HFFc6 (cell line): ENCODE measurements around the gene DUSP19. TPM values are rescaled to one million over a fixed set of nuclear protein-coding genes. Genes with fewer than 3 reads are reported as not detected.

Source experiments
- DNase-seq: peaks from one replicate; pipeline ENCODE4 v3.0.0-alpha.2; 2018
- H3K27ac Mint-ChIP-seq: 2 replicates; pipeline ENCODE4 v1.8.0; 2020; ENCODE audit warnings: mild to moderate bottlenecking, mixed read lengths
- H3K27me3 Mint-ChIP-seq: 2 replicates; pipeline ENCODE4 v1.8.0; 2021; ENCODE audit warnings: mild to moderate bottlenecking, moderate library complexity, mixed read lengths; ENCODE audit not compliant: insufficient read depth
- H3K36me3 Mint-ChIP-seq: 2 replicates; pipeline ENCODE4 v1.8.0; 2021; ENCODE audit warnings: low read depth, mixed read lengths
- H3K4me1 Mint-ChIP-seq: 2 replicates; pipeline ENCODE4 v1.8.0; 2020; ENCODE audit warnings: low read depth, mixed read lengths
- H3K4me3 Mint-ChIP-seq: 2 replicates; pipeline ENCODE4 v1.8.0; 2020; ENCODE audit warnings: mild to moderate bottlenecking, moderate library complexity, mixed read lengths
- H3K9me3 Mint-ChIP-seq: 2 replicates; pipeline ENCODE4 v1.8.0; 2020; ENCODE audit warnings: mild to moderate bottlenecking, mixed read lengths
- total RNA-seq, 6 experiments: library from RNA; stranded (reverse); fragmentation: NEBNext Ultra II Directional; extraction: Animal tissue kit (Norgen Biotek cat#: 25700); gene quantifications; 2 replicates in 1 of 6; 3 replicates in 5 of 6; pipeline ENCODE4 v1.2.3, GENCODE V29; 2021
- TF ChIP-seq, protein P1 (sequence below): fragments of 200-600 bp; sonication (generic); IDR thresholded peaks from 2 replicates; pipeline ENCODE4 v1.5.0; 2021; ENCODE audit warnings: antibody characterized with exemption, mild to moderate bottlenecking

The DUSP19 gene
- total RNA-seq, 6 experiments from 2014 or later: 2.5 to 2.8 (median 2.7) TPM

DNA sequence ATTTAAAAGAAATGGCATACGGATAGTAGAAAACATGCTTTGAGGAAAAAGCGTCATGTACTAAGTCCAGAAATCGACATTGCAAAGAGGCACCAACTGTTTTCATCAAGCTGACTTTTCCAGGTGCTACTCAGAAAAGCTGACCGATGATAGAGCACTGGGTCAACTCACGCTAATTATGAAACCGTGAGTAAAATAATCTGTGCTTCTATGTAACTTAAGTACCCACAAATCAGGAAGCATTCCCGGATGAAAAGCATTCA, 45.3 kb downstream of the DUSP19 start:
- H3K9me3 Mint-ChIP-seq: no peaks in the 10 kb centered on the region
- no peaks in the 10 kb centered on the region; the same call in 1 of the 2 replicates for H3K36me3 Mint-ChIP-seq
- TF ChIP-seq, protein P1, sequence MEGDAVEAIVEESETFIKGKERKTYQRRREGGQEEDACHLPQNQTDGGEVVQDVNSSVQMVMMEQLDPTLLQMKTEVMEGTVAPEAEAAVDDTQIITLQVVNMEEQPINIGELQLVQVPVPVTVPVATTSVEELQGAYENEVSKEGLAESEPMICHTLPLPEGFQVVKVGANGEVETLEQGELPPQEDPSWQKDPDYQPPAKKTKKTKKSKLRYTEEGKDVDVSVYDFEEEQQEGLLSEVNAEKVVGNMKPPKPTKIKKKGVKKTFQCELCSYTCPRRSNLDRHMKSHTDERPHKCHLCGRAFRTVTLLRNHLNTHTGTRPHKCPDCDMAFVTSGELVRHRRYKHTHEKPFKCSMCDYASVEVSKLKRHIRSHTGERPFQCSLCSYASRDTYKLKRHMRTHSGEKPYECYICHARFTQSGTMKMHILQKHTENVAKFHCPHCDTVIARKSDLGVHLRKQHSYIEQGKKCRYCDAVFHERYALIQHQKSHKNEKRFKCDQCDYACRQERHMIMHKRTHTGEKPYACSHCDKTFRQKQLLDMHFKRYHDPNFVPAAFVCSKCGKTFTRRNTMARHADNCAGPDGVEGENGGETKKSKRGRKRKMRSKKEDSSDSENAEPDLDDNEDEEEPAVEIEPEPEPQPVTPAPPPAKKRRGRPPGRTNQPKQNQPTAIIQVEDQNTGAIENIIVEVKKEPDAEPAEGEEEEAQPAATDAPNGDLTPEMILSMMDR: no peak
- peak overlapping the region; percentile 97 for H3K27ac Mint-ChIP-seq
- H3K4me3 Mint-ChIP-seq: peak overlapping the region; percentile 97
- no peaks in the 10 kb centered on the region; the same call in 1 of the 2 replicates for H3K27me3 Mint-ChIP-seq
- DNase-seq: no peak
- peaks cover 30% of the 10 kb centered on the region for H3K4me1 Mint-ChIP-seq

DNA sequence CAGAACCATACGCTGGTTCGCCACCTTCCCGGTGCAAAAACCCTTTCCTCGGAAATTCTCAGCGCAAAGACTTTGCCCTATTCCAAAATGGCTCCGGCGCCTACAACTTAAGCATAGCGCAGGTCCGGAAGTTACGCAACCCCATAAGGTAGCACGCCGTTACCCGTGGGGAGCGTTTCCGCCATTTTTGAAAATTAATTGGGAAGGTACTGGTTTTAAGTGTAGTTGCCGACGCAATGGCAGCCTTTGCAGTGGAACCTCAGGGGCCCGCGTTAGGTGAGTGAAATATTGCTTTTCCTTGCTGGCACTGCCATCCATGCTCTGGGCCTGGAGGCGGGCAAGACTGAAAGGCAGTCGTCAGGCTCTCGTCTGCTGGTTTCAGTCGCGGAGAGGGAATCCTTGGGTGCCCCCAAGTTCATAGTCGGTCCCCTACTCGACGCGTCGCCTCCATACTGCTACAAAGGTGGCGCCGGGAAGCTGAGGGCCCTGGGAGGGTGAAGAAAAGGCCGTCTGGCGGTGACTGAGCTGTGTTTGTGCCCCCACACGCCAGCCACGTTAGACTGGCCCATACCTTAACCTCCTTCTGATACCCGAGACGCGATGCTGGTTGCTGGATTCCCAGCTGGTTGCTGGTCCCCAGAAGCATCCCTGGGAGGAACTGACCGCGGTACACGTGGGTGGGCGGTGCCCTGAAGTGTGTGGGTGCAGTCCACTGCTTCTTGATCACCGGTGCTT, 45.8 kb downstream of the DUSP19 start, which contains the start of gene NUP35:
TSS of gene NUP35 (plus strand) at position 222 of the 735 bp plus-strand sequence. CDS start at position 237, 15 bp downstream.
- Mint-ChIP-seq H3K36me3 (no peaks in the 10 kb centered on the region; the same call in 1 of the 2 replicates), H3K4me1 (peaks cover 30% of the 10 kb centered on the region), H3K4me3 (peak within 1 kb of the TSS; percentile 97), H3K9me3 (no peaks in the 10 kb centered on the region), H3K27me3 (no peaks in the 10 kb centered on the region; the same call in 1 of the 2 replicates), H3K27ac (peak within 1 kb of the TSS; percentile 97)
- TF ChIP-seq, protein P1: no peak
- peak; percentile 87 for DNase-seq

GRCh38 chr2:183124957-183125255, 46.4 kb downstream of the DUSP19 start:
- H3K4me1 Mint-ChIP-seq: peaks cover 30% of the 10 kb centered on the region
- peak overlapping the region; percentile 97 for H3K4me3 Mint-ChIP-seq
- no peaks in the 10 kb centered on the region; the same call in 1 of the 2 replicates for H3K27me3 Mint-ChIP-seq
- TF ChIP-seq, protein P1: no peak
- peak overlapping the region; percentile 97 for H3K27ac Mint-ChIP-seq
- H3K36me3 Mint-ChIP-seq: no peaks in the 10 kb centered on the region; the same call in 1 of the 2 replicates
- no peaks in the 10 kb centered on the region for H3K9me3 Mint-ChIP-seq
- DNase-seq: no peak

GRCh38 chr2:183125659-183126341, 47.3 kb downstream of the DUSP19 start:
- Mint-ChIP-seq H3K36me3 (no peaks in the 10 kb centered on the region; the same call in 1 of the 2 replicates), H3K9me3 (no peaks in the 10 kb centered on the region), H3K4me1 (peaks cover 30% of the 10 kb centered on the region), H3K27ac (0 out of 2 replicates have a peak overlapping the region, but pooled peaks have one; percentile 97), H3K27me3 (no peaks in the 10 kb centered on the region; the same call in 1 of the 2 replicates), H3K4me3 (peak overlapping the region; percentile 97)
- no peak for DNase-seq
- TF ChIP-seq, protein P1: no peak

DNA sequence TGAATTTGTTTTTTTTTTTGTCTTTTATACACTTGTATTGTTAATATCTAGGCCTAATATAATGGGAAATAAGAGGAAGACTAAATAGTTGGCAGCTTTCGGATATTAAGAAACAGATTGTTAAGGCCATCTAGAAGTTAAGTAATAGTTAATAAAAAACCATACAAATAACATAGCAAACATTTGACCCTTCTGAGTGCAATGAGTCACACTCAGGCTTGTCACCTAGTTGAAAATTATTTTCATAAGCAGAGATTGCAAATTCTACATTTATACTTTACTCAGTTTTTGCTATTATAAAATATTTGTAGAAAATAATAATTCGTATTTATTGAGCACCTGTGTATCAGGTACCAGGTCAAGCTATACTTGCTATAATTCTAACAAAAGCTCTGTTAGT, 48.1 kb downstream of the DUSP19 start:
- peak overlapping the region; percentile 97; the same call in 1 of the 2 replicates for H3K4me3 Mint-ChIP-seq
- no peaks in the 10 kb centered on the region; the same call in 1 of the 2 replicates for H3K27me3 Mint-ChIP-seq
- no peaks in the 10 kb centered on the region for H3K9me3 Mint-ChIP-seq
- H3K27ac Mint-ChIP-seq: no peak overlapping the region
- peaks cover 30% of the 10 kb centered on the region for H3K4me1 Mint-ChIP-seq
- no peaks in the 10 kb centered on the region; the same call in 1 of the 2 replicates for H3K36me3 Mint-ChIP-seq
- TF ChIP-seq, protein P1: no peak
- DNase-seq: no peak
